Measurements from ENCODE around the gene PRELID3B.
"Not testable (repeated sequence)": the region's sequence is repeated elsewhere in the genome, so short reads cannot be mapped to it uniquely, and the experiment has no call there.

Gene PRELID3B

GRCh38 chr20:59025511-59025910 is 17.1 kb downstream of the PRELID3B start:
- DNase-seq (ENCODE audit: low spot score): no peak

- DNase-seq (ENCODE audit: low spot score): no peak
These were observed 17.5 kb downstream of the PRELID3B start for GRCh38 chr20:59025086-59025485.

- DNase-seq (ENCODE audit: low spot score): no peak
These were observed 18.5 kb downstream of the PRELID3B start for GRCh38 chr20:59024111-59024530.

- DNase-seq (ENCODE audit: low spot score): no peak
These were observed 19.0 kb downstream of the PRELID3B start for GRCh38 chr20:59023616-59024015.

GRCh38 chr20:59022754-59023153 is 19.8 kb downstream of the PRELID3B start:
- DNase-seq (ENCODE audit: low spot score): no peak

GRCh38 chr20:59020938-59021551 is 21.5 kb downstream of the PRELID3B start:
- no peak for DNase-seq (ENCODE audit: low spot score)

- DNase-seq (ENCODE audit: low spot score): no peak
These were observed 23.4 kb downstream of the PRELID3B start, which contains the start of gene TUBB1 for GRCh38 chr20:59019217-59019616. TUBB1 (plus strand) TSS chr20:59019429; CDS start chr20:59019523, 94 bp downstream.

GRCh38 chr20:59018817-59019216 is 23.8 kb downstream of the PRELID3B start:
- DNase-seq (ENCODE audit: low spot score): no peak

- DNase-seq (ENCODE audit: low spot score): no peak
These were observed 24.9 kb downstream of the PRELID3B start for GRCh38 chr20:59017493-59018231.

GRCh38 chr20:59016795-59017492 is 25.6 kb downstream of the PRELID3B start:
- no peak for DNase-seq (ENCODE audit: low spot score)

GRCh38 chr20:59015812-59016711 is 26.5 kb downstream of the PRELID3B start:
- no peak for DNase-seq (ENCODE audit: low spot score)

- DNase-seq (ENCODE audit: low spot score): no peak
These were observed 27.2 kb downstream of the PRELID3B start for GRCh38 chr20:59015411-59015810.

GRCh38 chr20:59014680-59015389 is 27.8 kb downstream of the PRELID3B start:
- DNase-seq (ENCODE audit: low spot score): no peak

GRCh38 chr20:59013959-59014608 is 28.5 kb downstream of the PRELID3B start:
- no peak for DNase-seq (ENCODE audit: low spot score)

- no peak for DNase-seq (ENCODE audit: low spot score)
These were observed 29.3 kb downstream of the PRELID3B start for GRCh38 chr20:59013031-59013951.

- DNase-seq (ENCODE audit: low spot score): not testable (repeated sequence)
These were observed 30.8 kb downstream of the PRELID3B start for GRCh38 chr20:59011874-59012157.

GRCh38 chr20:59010995-59011873 is 31.4 kb downstream of the PRELID3B start:
- DNase-seq (ENCODE audit: low spot score): no peak

GRCh38 chr20:59010321-59010994 is 32.1 kb downstream of the PRELID3B start:
- no peak for DNase-seq (ENCODE audit: low spot score)

Data from ecto neural progenitor cell (in vitro differentiated cells).